ENCODE results near the gene MAL. TPM values are rescaled to one million over a fixed set of nuclear protein-coding genes. Genes with fewer than 3 reads are reported as not detected.

The MAL gene
- total RNA-seq, 1 donor from 2014 or later: 9.6 TPM

GRCh38 chr2:94987074-94988020, 38.2 kb upstream of the MAL start:
- TF ChIP-seq, protein P1, sequence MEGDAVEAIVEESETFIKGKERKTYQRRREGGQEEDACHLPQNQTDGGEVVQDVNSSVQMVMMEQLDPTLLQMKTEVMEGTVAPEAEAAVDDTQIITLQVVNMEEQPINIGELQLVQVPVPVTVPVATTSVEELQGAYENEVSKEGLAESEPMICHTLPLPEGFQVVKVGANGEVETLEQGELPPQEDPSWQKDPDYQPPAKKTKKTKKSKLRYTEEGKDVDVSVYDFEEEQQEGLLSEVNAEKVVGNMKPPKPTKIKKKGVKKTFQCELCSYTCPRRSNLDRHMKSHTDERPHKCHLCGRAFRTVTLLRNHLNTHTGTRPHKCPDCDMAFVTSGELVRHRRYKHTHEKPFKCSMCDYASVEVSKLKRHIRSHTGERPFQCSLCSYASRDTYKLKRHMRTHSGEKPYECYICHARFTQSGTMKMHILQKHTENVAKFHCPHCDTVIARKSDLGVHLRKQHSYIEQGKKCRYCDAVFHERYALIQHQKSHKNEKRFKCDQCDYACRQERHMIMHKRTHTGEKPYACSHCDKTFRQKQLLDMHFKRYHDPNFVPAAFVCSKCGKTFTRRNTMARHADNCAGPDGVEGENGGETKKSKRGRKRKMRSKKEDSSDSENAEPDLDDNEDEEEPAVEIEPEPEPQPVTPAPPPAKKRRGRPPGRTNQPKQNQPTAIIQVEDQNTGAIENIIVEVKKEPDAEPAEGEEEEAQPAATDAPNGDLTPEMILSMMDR (IDR thresholded peaks at IDR 0.05; ENCODE audit: insufficient read depth, low read length, poor library complexity, severe bottlenecking): no peak
- no peak for DNase-seq (ENCODE audit: low read depth)
- H3K36me3 ChIP-seq (ENCODE audit: control insufficient read depth, insufficient read depth, low read length): no peaks in the 10 kb centered on the region
- H3K27me3 ChIP-seq (ENCODE audit: control insufficient read depth, insufficient read depth, low read length): no peaks in the 10 kb centered on the region
- H3K4me3 ChIP-seq (ENCODE audit: low read depth, low read length): no peak overlapping the region

- Histone ChIP-seq H3K4me3 (ENCODE audit: low read depth, low read length) (no peak overlapping the region), H3K36me3 (ENCODE audit: control insufficient read depth, insufficient read depth, low read length) (no peaks in the 10 kb centered on the region), H3K27me3 (ENCODE audit: control insufficient read depth, insufficient read depth, low read length) (peaks cover 10% of the 10 kb centered on the region)
- TF ChIP-seq, protein P1 (IDR thresholded peaks at IDR 0.05; ENCODE audit: insufficient read depth, low read length, poor library complexity, severe bottlenecking): no peak
- no peak for DNase-seq (ENCODE audit: low read depth)
Measured at GRCh38 chr2:94990956-94991355, 34.6 kb upstream of the MAL start.

DNA sequence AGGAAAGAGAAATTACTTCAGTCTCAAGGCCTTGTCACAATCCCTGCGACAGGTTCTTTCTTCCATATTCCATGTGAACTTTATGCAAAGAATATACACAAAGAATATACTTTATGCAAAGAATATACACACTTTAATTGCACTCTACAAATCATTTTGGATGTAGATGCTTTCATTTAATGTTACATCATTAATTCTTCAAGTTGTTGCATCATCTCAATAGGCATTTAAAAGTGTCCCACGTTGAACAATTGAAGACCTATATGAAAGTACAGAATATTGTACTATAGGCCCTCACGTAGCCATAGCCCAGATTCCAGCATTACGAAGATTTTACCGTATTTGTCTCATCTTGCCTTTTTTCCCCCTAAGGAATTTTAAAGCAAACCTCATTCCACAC, 33.1 kb upstream of the MAL start:
- Histone ChIP-seq H3K36me3 (ENCODE audit: control insufficient read depth, insufficient read depth, low read length) (no peaks in the 10 kb centered on the region), H3K27me3 (ENCODE audit: control insufficient read depth, insufficient read depth, low read length) (peaks cover 10% of the 10 kb centered on the region), H3K4me3 (ENCODE audit: low read depth, low read length) (no peak overlapping the region)
- TF ChIP-seq, protein P1 (IDR thresholded peaks at IDR 0.05; ENCODE audit: insufficient read depth, low read length, poor library complexity, severe bottlenecking): no peak
- no peak for DNase-seq (ENCODE audit: low read depth)

DNA sequence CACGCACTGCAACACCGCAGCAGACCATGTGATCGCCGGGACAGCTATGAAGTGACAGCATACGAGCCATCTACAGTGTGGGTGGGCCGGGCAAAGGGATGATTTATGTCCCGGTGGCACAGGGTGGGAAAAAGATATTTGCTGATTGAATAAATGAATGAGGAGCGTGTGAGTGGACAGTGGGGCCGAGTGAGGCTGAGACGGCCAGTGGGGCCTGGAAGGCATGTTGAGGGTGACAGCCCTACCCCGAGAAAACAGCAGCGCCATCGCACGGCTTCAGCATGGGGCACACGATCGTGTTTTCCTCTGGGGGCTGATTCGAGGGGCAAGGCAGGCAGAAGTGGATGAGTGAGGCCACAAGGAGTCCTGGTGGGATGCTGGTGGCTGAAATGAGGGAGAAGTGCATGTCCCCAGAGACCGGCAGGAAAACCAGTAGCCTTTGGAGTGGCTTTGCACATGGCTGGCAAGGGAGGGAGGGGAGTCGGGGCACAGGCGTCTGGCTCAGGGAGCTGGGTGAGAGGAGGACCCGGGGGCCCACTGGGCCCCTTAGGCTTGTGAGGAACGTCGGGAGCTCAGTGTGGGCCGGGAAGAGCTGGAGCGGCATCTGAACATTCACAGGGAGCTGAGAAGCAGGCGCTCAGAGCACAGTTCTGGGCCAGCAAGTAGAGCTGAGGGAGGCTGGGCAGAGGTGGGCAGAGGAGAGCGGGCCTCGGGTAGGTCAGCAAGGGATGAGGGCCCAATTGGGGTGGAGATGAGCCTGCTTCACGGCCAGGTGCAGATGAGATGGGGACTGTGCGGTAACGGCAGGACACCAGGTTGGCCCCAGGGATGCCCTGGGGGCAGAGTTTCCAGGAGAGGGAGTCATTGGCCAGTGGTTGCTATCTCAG, 32.1 kb upstream of the MAL start:
- Histone ChIP-seq H3K4me3 (ENCODE audit: low read depth, low read length) (no peak overlapping the region), H3K27me3 (ENCODE audit: control insufficient read depth, insufficient read depth, low read length) (peaks cover 17% of the 10 kb centered on the region), H3K36me3 (ENCODE audit: control insufficient read depth, insufficient read depth, low read length) (no peaks in the 10 kb centered on the region)
- no peak for DNase-seq (ENCODE audit: low read depth)
- TF ChIP-seq, protein P1 (IDR thresholded peaks at IDR 0.05; ENCODE audit: insufficient read depth, low read length, poor library complexity, severe bottlenecking): no peak

GRCh38 chr2:94994063-94994913, 31.2 kb upstream of the MAL start:
- Histone ChIP-seq H3K4me3 (ENCODE audit: low read depth, low read length) (no peak overlapping the region), H3K27me3 (ENCODE audit: control insufficient read depth, insufficient read depth, low read length) (peaks cover 19% of the 10 kb centered on the region), H3K36me3 (ENCODE audit: control insufficient read depth, insufficient read depth, low read length) (no peaks in the 10 kb centered on the region)
- TF ChIP-seq, protein P1 (IDR thresholded peaks at IDR 0.05; ENCODE audit: insufficient read depth, low read length, poor library complexity, severe bottlenecking): no peak
- DNase-seq (ENCODE audit: low read depth): no peak

Measured in kidney epithelial cell (primary cell).